Smooth muscle cell of the coronary artery (primary cell): ENCODE results near the gene GOLGA2. TPM values are rescaled to one million over a fixed set of nuclear protein-coding genes. Genes with fewer than 3 reads are reported as not detected.

ENCODE experiments used
- total RNA-seq: library from RNA; depleted of rRNA; stranded (reverse); fragments of >200 nt; gene quantifications from 2 replicates; pipeline ENCODE4 v1.2.3, GENCODE V29; 2014; ENCODE audit warnings: low replicate concordance

GOLGA2 gene, protein sequence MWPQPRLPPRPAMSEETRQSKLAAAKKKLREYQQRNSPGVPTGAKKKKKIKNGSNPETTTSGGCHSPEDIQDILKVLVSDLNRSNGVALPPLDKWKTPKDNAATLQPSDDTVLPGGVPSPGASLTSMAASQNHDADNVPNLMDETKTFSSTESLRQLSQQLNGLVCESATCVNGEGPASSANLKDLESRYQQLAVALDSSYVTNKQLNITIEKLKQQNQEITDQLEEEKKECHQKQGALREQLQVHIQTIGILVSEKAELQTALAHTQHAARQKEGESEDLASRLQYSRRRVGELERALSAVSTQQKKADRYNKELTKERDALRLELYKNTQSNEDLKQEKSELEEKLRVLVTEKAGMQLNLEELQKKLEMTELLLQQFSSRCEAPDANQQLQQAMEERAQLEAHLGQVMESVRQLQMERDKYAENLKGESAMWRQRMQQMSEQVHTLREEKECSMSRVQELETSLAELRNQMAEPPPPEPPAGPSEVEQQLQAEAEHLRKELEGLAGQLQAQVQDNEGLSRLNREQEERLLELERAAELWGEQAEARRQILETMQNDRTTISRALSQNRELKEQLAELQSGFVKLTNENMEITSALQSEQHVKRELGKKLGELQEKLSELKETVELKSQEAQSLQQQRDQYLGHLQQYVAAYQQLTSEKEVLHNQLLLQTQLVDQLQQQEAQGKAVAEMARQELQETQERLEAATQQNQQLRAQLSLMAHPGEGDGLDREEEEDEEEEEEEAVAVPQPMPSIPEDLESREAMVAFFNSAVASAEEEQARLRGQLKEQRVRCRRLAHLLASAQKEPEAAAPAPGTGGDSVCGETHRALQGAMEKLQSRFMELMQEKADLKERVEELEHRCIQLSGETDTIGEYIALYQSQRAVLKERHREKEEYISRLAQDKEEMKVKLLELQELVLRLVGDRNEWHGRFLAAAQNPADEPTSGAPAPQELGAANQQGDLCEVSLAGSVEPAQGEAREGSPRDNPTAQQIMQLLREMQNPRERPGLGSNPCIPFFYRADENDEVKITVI
- total RNA-seq: 117 and 137 TPM in 2 replicates

DNA sequence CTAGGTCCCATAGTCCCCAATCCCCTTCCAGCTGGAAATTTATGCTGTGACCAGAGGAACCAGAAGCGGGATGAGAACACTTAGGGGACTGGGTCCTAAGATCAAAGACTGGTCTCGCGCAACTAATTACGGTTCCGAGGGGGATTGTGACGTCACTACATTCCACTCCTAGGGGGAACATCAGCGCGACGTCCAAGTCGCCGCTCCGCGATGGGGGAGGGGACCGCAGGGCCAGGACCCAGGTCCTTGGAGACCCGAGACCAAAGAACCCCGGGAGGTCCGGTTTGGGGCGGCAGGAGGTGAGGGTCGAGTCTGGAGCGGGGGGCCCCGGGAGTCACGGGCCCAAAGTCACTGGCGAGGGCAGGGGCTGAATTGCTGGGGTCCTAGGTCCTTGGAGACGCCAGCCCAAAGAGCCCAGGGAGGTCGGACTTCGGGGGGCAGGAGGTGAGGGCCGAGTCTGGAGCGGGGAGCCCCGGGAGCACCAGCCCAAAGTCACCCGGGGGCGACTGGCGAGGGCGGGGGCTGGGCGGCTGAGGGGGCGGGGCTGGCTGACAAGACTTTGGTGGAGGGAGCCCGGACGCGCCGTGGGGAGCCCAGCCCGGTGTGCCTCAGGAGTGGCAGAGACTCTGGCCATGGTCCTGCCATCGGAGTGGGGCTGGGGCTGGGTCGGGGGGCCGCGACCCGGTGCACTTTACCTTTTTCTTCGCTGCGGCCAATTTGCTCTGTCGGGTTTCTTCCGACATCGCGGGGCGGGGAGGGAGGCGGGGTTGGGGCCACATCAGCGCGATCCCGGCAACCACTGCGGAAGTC is at the start of gene GOLGA2:
Gene GOLGA2 (minus strand): TSS at position 810 of the 810 bp plus-strand sequence. CDS start 31 bp downstream, at position 779.

DNA sequence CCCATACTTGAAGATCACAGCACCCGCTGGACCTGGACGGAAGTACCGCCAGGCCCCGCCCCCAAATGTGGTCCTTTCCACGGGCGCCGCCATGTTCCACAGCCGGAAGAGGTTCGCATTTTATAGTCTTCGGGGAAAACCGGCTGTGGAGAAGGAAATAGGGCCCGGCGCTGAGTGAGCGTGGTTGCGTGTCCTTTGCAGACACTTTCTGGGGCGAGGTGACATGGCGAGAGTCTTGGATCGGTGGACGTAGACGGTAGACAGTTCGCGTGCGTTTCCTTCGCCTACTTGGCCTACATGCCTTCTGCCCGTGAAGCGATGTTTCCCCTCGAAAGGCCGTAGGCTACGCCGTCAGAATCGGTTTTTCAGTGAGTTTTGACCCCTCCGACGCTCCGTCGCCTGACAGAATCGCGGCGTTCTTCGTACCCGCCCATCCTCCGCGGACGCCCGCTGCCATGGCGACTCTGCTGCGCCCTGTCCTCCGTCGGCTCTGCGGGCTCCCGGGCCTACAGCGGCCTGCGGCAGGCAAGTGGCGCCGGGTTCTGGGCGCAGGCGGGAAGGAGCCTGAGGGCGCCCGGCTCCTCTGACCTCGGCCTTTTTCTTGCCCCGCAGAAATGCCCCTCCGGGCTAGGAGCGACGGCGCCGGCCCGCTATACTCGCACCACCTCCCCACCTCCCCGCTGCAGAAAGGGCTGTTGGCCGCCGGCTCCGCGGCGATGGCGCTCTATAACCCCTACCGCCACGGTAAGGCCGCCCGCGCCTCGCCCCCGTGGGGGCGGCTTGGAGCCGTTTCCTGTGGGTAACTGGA is 46.8 kb upstream of the GOLGA2 start, which contains the start of the genes COQ4 and TRUB2:
Gene COQ4 (plus strand): TSS at position 436 of the 808 bp plus-strand sequence. CDS start 20 bp downstream, at position 456.
Gene TRUB2 (minus strand): TSS at position 44 of the 808 bp plus-strand sequence. CDS start 39 bp downstream, at position 5.

DNA sequence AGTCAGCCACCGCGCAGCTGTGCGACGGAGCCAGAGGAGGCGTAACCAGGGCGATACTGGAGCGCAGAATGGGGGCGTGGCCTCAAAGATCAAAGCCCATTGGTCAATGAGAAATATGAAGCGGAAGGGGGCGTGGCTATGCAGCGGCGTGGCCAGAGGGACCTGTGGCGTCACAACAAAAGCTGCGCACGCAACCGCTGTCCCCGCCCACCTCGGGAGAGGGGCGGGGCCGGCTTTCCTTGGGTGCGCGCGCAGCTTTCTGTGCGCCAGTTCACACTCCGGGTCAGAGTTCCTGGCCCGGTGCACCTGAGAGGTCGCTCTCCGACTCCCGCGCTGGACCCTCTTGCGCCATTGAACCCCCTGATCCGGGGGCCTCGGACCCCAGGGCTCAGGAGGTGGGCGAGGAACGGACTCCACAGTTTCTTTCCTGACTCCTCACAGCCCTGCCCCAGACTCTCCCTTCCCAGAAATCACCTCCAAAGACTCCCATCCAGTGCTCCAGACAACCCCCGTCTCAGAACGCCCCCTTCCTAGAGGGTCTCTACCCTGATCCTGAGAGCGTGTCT is 284 bp upstream of the GOLGA2 start, which contains the start of gene SWI5:
Gene SWI5 (plus strand): TSS at position 269 of the 566 bp plus-strand sequence.

Other genes with a start within 250 kb of the GOLGA2 start
- 10.1 and 16.0 TPM in 2 replicates for gene NAIF1, start 208.7 kb downstream of the GOLGA2 start, total RNA-seq
- 19.2 and 19.4 TPM in 2 replicates for gene SLC25A25, start 207.8 kb downstream of the GOLGA2 start, total RNA-seq
- gene PTGES2, start 148.3 kb downstream of the GOLGA2 start, total RNA-seq: 69.7 and 112 TPM in 2 replicates
- not detected in 2 replicates for gene LCN2, start 126.6 kb downstream of the GOLGA2 start, total RNA-seq
- 3.7 and 26.9 TPM in 2 replicates for gene BBLN, start 115.7 kb downstream of the GOLGA2 start, total RNA-seq
- 16.0 and 27.5 TPM in 2 replicates for gene CIZ1, start 84.4 kb downstream of the GOLGA2 start, total RNA-seq
- gene DNM1, start 72.6 kb downstream of the GOLGA2 start, total RNA-seq: 4.4 and 70.0 TPM in 2 replicates
- gene SWI5, start 269 bp upstream of the GOLGA2 start, total RNA-seq: 35.1 and 64.4 TPM in 2 replicates
- gene TRUB2, start 46.4 kb upstream of the GOLGA2 start, total RNA-seq: 18.1 and 24.8 TPM in 2 replicates
- 22.9 and 23.2 TPM in 2 replicates for gene COQ4, start 46.8 kb upstream of the GOLGA2 start, total RNA-seq
- gene SLC27A4, start 64.5 kb upstream of the GOLGA2 start, total RNA-seq: 11.2 and 17.7 TPM in 2 replicates
- gene URM1, start 95.4 kb upstream of the GOLGA2 start, total RNA-seq: 25.9 and 36.8 TPM in 2 replicates
- gene CERCAM, start 144.8 kb upstream of the GOLGA2 start, total RNA-seq: 69.0 and 73.4 TPM in 2 replicates
- gene ODF2, start 180.0 kb upstream of the GOLGA2 start, total RNA-seq: 41.1 and 44.3 TPM in 2 replicates
- 22.1 and 24.5 TPM in 2 replicates for gene GLE1, start 228.7 kb upstream of the GOLGA2 start, total RNA-seq